ENCODE results near the gene PRDM10. TPM values are rescaled to one million over a fixed set of nuclear protein-coding genes. Genes with fewer than 3 reads are reported as not detected.

PRDM10 gene
- total RNA-seq, 1 experiment from 2014 or later: 7.7 TPM

- no peaks in the 10 kb centered on the region for H3K27me3 ChIP-seq (ENCODE audit: insufficient read depth, low read length)
- no CpG with 5 or more reads among the region's 15 CpGs for WGBS (ENCODE audit: extremely low coverage, insufficient read length, low lambda C conversion rate)
- DNase-seq: no peak
- H2AFZ ChIP-seq (ENCODE audit: low read length): no peak overlapping the region
- Mint-ChIP-seq H3K9me3 (no peaks in the 10 kb centered on the region), H3K4me3 (no peak overlapping the region), H3K27ac (peak overlapping the region in 1 of 3 experiments; percentile 89; a peak in 2 of 7 replicates), H3K27me3 (ENCODE audit: low read depth) (no peaks in the 10 kb centered on the region; the same call in 1 of the 2 replicates), H3K4me1 (peaks cover 0 to 3% of the 10 kb centered on the region in 2 experiments; a peak in 2 of 4 replicates), H3K36me3 (ENCODE audit: insufficient read depth in 1 of 3, low read depth in 3 of 3) (no peaks in the 10 kb centered on the region; a peak in 1 of 7 replicates)
- H3K27ac ChIP-seq (ENCODE audit: insufficient read length, low read depth, low read length): no peak overlapping the region
- H2BK5ac ChIP-seq (ENCODE audit: insufficient read length, low read length): no peak overlapping the region
- no peak overlapping the region for H3K14ac ChIP-seq (ENCODE audit: insufficient read depth, low read length)
- no peak overlapping the region for H3K23ac ChIP-seq (ENCODE audit: insufficient read length, low read depth, low read length)
- H2BK12ac ChIP-seq (ENCODE audit: insufficient read length, low read depth, low read length): no peak overlapping the region
- no peaks in the 10 kb centered on the region for H3K79me1 ChIP-seq (ENCODE audit: insufficient read depth, low read depth, low read length, poor library complexity, severe bottlenecking)
- H3K56ac ChIP-seq (ENCODE audit: insufficient read length, low read depth, low read length): no peak overlapping the region
- no peak overlapping the region for H2AK5ac ChIP-seq (ENCODE audit: insufficient read length, low read length)
- no peak overlapping the region for H3K4me2 ChIP-seq (ENCODE audit: insufficient read depth, insufficient read length, low read length)
- no peaks in the 10 kb centered on the region for H3K23me2 ChIP-seq (ENCODE audit: insufficient read length, low read depth, low read length, poor library complexity, severe bottlenecking)
- H3K9ac ChIP-seq (ENCODE audit: extremely low read depth, insufficient read length, low read length): no peak overlapping the region
- TF ChIP-seq, protein P1, sequence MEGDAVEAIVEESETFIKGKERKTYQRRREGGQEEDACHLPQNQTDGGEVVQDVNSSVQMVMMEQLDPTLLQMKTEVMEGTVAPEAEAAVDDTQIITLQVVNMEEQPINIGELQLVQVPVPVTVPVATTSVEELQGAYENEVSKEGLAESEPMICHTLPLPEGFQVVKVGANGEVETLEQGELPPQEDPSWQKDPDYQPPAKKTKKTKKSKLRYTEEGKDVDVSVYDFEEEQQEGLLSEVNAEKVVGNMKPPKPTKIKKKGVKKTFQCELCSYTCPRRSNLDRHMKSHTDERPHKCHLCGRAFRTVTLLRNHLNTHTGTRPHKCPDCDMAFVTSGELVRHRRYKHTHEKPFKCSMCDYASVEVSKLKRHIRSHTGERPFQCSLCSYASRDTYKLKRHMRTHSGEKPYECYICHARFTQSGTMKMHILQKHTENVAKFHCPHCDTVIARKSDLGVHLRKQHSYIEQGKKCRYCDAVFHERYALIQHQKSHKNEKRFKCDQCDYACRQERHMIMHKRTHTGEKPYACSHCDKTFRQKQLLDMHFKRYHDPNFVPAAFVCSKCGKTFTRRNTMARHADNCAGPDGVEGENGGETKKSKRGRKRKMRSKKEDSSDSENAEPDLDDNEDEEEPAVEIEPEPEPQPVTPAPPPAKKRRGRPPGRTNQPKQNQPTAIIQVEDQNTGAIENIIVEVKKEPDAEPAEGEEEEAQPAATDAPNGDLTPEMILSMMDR (conservative IDR thresholded peaks at IDR 0.05): no peak
- no peak overlapping the region for H4K5ac ChIP-seq (ENCODE audit: insufficient read length, low read depth, low read length)
- H3K4ac ChIP-seq (ENCODE audit: low read depth, low read length): no peak overlapping the region
- H3K18ac ChIP-seq (ENCODE audit: insufficient read length, low read depth, low read length): no peak overlapping the region
- no peak overlapping the region for H4K91ac ChIP-seq (ENCODE audit: insufficient read length, low read depth, low read length)
- H3T11ph ChIP-seq (ENCODE audit: low read length): no peak overlapping the region
- no peaks in the 10 kb centered on the region for H3K79me2 ChIP-seq (ENCODE audit: insufficient read depth, low read length)
- no peak overlapping the region for H2BK120ac ChIP-seq (ENCODE audit: low read depth, low read length, poor library complexity, severe bottlenecking)
- H4K20me1 ChIP-seq (ENCODE audit: control insufficient read depth, insufficient read depth, insufficient read length): no peaks in the 10 kb centered on the region
- no peak overlapping the region for H2BK20ac ChIP-seq (ENCODE audit: low read depth, low read length, poor library complexity, severe bottlenecking)
- H3K9me3 ChIP-seq (ENCODE audit: control insufficient read depth, low read depth, low read length): no peaks in the 10 kb centered on the region
- H2BK15ac ChIP-seq (ENCODE audit: low read depth, low read length): no peak overlapping the region
- no peaks in the 10 kb centered on the region for H3K4me1 ChIP-seq (ENCODE audit: insufficient read depth, low read length)
- no peak overlapping the region for H4K8ac ChIP-seq (replicated peaks; ENCODE audit: insufficient read length, low read depth, low read length)
Measured at GRCh38 chr11:129852125-129852740, 150.4 kb downstream of the PRDM10 start.

Other genes starting within 250 kb of the PRDM10 start
- 0.35 and 0.70 TPM in 2 replicates for gene TMEM45B, start 187.0 kb downstream of the PRDM10 start, total RNA-seq (2021)
- gene NFRKB, start 107.3 kb downstream of the PRDM10 start, total RNA-seq (2021): 40.3 and 41.0 TPM in 2 replicates
- gene APLP2, start 67.1 kb upstream of the PRDM10 start, total RNA-seq (2021): 323 and 328 TPM in 2 replicates
- gene ST14, start 156.9 kb upstream of the PRDM10 start, total RNA-seq (2021): 22.4 and 22.9 TPM in 2 replicates

Data from H9 (cell line).